SK-N-SH treated with all-trans-retinoic acid at 6 μM for 48 hours (cell line): ENCODE measurements around the gene C3.

Experiments used
- ATAC-seq: fragments of 200-7000 bp; cut with Tn5 transposase; 3 replicates; pipeline ENCODE4 v1.9.1; 2020; ENCODE audit warnings: mild to moderate bottlenecking, moderate library complexity
- ARNTL ChIP-seq: fragments of 450-650 bp; formaldehyde crosslinking; IDR thresholded peaks from 2 replicates; pipeline ENCODE4 v1.5.0; 2020; ENCODE audit warnings: low read depth, mild to moderate bottlenecking, moderate library complexity, borderline replicate concordance
- BACH2 ChIP-seq: fragments of 250-450 bp; sonication (Bioruptor Pico); IDR thresholded peaks from 2 replicates; pipeline ENCODE4 v1.9.0; 2021; ENCODE audit warnings: mild to moderate bottlenecking, borderline replicate concordance
- CSDC2 ChIP-seq: fragments of 250-450 bp; sonication (Bioruptor Pico); IDR thresholded peaks from 2 replicates; pipeline ENCODE4 v1.5.0; 2020; ENCODE audit warnings: mild to moderate bottlenecking, moderate library complexity
- ESRRG ChIP-seq: fragments of 250-450 bp; sonication (Bioruptor Pico); IDR thresholded peaks from 2 replicates; pipeline ENCODE4 v1.6.1; 2021; ENCODE audit warnings: mild to moderate bottlenecking
- GLIS3 ChIP-seq: fragments of 250-450 bp; sonication (Bioruptor Pico); IDR thresholded peaks from 2 replicates; pipeline ENCODE4 v1.5.0; 2020; ENCODE audit warnings: mild to moderate bottlenecking, moderate library complexity
- ISL1 ChIP-seq: fragments of 250-450 bp; sonication (Bioruptor Pico); IDR thresholded peaks from 2 replicates; pipeline ENCODE4 v2.1.2; 2022; ENCODE audit warnings: mild to moderate bottlenecking, moderate library complexity
- OSR1 ChIP-seq: fragments of 250-450 bp; sonication (Bioruptor Pico); IDR thresholded peaks from 2 replicates; pipeline ENCODE4 v1.8.0; 2022; ENCODE audit warnings: moderate library complexity, mild to moderate bottlenecking, inconsistent platforms
- PATZ1 ChIP-seq: fragments of 250-450 bp; sonication (Bioruptor Pico); IDR thresholded peaks from 2 replicates; pipeline ENCODE4 v1.8.0; 2020; ENCODE audit warnings: mild to moderate bottlenecking, moderate library complexity, borderline replicate concordance
- POU6F1 ChIP-seq: fragments of 250-450 bp; sonication (Bioruptor Pico); IDR thresholded peaks from 2 replicates; pipeline ENCODE4 v1.8.0; 2021; ENCODE audit warnings: low read depth, mild to moderate bottlenecking, moderate library complexity, borderline replicate concordance
- PPARA ChIP-seq: fragments of 250-450 bp; sonication (Bioruptor Pico); IDR thresholded peaks from 2 replicates; pipeline ENCODE4 v1.5.0; 2020; ENCODE audit warnings: mild to moderate bottlenecking, borderline replicate concordance
- RARB ChIP-seq: fragments of 250-450 bp; sonication (Bioruptor Pico); IDR thresholded peaks from 2 replicates; pipeline ENCODE4 v1.8.0; 2021; ENCODE audit warnings: mild to moderate bottlenecking, moderate library complexity
- SNAI2 ChIP-seq: fragments of 250-450 bp; sonication (Bioruptor Pico); IDR thresholded peaks from 2 replicates; pipeline ENCODE4 v1.5.0; 2020; ENCODE audit warnings: mild to moderate bottlenecking, moderate library complexity
- TOX ChIP-seq: fragments of 250-450 bp; sonication (Bioruptor Pico); IDR thresholded peaks from 2 replicates; pipeline ENCODE4 v1.8.0; 2021; ENCODE audit warnings: mild to moderate bottlenecking, moderate library complexity, borderline replicate concordance
- TSHZ2 ChIP-seq: fragments of 250-450 bp; sonication (Bioruptor Pico); IDR thresholded peaks from 2 replicates; pipeline ENCODE4 v1.5.0; 2020; ENCODE audit warnings: mild to moderate bottlenecking, moderate library complexity
- ZC3H10 ChIP-seq: fragments of 250-450 bp; sonication (Bioruptor Pico); IDR thresholded peaks from 2 replicates; pipeline ENCODE4 v1.5.1; 2021; ENCODE audit warnings: mild to moderate bottlenecking, moderate library complexity
- ZFP3 ChIP-seq: fragments of 250-450 bp; sonication (Bioruptor Pico); IDR thresholded peaks from 2 replicates; pipeline ENCODE4 v1.5.0; 2020; ENCODE audit warnings: mild to moderate bottlenecking, moderate library complexity
- ZFP30 ChIP-seq: fragments of 450-650 bp; formaldehyde crosslinking; IDR thresholded peaks from 2 replicates; pipeline ENCODE4 v1.5.0; 2022; ENCODE audit warnings: mild to moderate bottlenecking, moderate library complexity
- ZNF565 ChIP-seq: fragments of 450-650 bp; formaldehyde crosslinking; conservative IDR thresholded peaks from 2 replicates; pipeline ENCODE4 v1.5.0; 2020; ENCODE audit warnings: low read depth, mild to moderate bottlenecking, moderate library complexity
- ZNF70 ChIP-seq: fragments of 450-650 bp; formaldehyde crosslinking; IDR thresholded peaks from 2 replicates; pipeline ENCODE4 v1.5.0; 2020; ENCODE audit warnings: mild to moderate bottlenecking, moderate library complexity
- ZNF8 ChIP-seq: fragments of 450-650 bp; formaldehyde crosslinking; IDR thresholded peaks from 2 replicates; pipeline ENCODE4 v1.5.0; 2020; ENCODE audit warnings: mild to moderate bottlenecking, moderate library complexity

Gene C3

DNA sequence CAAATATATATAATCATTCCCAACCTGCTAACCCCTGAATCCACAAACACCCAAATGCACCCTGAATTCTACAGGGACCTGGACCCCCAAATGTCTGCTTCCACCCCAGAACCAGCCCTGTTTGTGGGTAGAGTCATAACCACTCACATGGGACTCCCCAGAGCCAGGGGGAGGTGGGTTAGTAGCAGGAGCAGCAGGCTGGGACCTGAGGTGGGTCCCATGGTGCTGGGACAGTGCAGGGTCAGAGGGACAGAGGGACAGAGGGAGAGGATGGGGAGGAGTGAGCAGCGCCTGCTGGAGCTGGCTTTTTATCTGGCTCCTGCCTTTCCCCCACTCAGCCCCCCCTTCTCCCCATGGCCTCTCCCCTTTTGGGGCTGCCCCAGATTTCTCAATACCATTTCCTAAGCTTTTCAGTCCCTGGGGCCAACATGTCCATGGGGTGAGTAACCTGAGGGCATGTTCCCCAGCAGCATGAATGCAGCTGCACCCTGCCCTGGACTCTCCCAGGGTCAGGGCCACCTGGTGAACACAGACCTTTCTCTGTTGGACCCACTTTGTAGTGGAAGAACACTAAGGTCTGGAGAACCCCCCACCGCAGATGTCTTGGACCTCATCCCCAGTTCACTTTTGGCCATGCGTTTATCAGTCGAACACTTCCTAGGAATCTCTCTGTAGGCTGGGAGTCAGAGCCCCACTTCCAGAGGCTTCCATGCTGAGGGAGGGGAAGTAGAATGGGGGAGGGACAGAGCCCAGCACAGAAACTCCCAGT is at the start of gene C3:
C3 (minus strand) TSS at position 282 of the 769 bp plus-strand sequence; CDS start at position 221, 61 bp downstream.
- TF ChIP-seq CSDC2 (CRISPR knock-in tag), result no peak
- TF ChIP-seq GLIS3, result no peak
- TF ChIP-seq TOX (CRISPR knock-in tag), result no peak
- no peak for TF ChIP-seq ISL1 (CRISPR knock-in tag)
- no peak for TF ChIP-seq PPARA (CRISPR knock-in tag)

GRCh38 chr19:6769006-6769619 is 48.7 kb upstream of the C3 start:
- TF ChIP-seq ISL1 (CRISPR knock-in tag), result no peak
- no peak for TF ChIP-seq TSHZ2
- no peak for TF ChIP-seq ZFP30
- no peak for TF ChIP-seq ZFP3 (CRISPR knock-in tag)
- no peak for TF ChIP-seq GLIS3
- TF ChIP-seq BACH2 (CRISPR knock-in tag), result no peak
- TF ChIP-seq OSR1 (CRISPR knock-in tag), result no peak
- ATAC-seq, result peak; percentile 61

More for the DNA sequence above, at the start of gene C3:
- ATAC-seq, result no peak

DNA sequence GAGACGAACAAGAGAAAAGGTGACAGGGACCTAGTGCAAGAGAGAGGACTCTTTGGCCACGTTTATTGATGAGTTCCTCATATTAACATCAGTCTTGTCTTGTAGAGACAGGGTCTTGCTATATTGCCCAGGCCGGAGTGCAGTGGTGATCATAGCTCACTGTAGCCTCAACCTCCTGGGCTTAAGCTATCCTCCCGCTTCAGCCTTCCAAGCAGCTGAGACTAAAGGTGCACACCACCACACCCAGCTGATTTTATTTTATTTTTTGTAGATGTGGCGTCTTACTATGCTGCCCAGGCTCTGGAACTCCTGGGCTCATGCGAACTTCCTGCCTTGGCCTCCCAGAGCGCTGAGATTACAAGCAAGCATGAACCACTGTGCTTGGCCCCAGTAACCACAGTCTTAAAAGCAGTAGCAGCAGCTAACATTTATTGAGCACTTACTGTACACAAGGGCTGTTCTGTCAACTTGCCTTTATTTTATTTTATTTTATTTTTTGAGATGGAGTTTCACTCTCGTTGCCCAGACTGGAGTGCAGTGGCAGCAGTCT is 47.9 kb upstream of the C3 start:
- ATAC-seq, result no peak
- TF ChIP-seq ZNF8 (CRISPR knock-in tag) (no peak), CSDC2 (CRISPR knock-in tag) (no peak)

- ATAC-seq, result peak; percentile 55
- TF ChIP-seq PATZ1, result no peak
- TF ChIP-seq ZC3H10 (CRISPR knock-in tag), result no peak
- TF ChIP-seq GLIS3, result no peak
- TF ChIP-seq PPARA (CRISPR knock-in tag), result no peak
- no peak for TF ChIP-seq ZFP30
- no peak for TF ChIP-seq ZFP3 (CRISPR knock-in tag)
- TF ChIP-seq CSDC2 (CRISPR knock-in tag), result no peak
- TF ChIP-seq POU6F1 (CRISPR knock-in tag), result no peak
- TF ChIP-seq ZNF8 (CRISPR knock-in tag), result no peak
- no peak for TF ChIP-seq ESRRG (CRISPR knock-in tag)
- no peak for TF ChIP-seq RARB (CRISPR knock-in tag)
- TF ChIP-seq TOX (CRISPR knock-in tag), result no peak
- TF ChIP-seq ARNTL (CRISPR knock-in tag), result no peak
- no peak for TF ChIP-seq SNAI2 (CRISPR knock-in tag)
- no peak for TF ChIP-seq ZNF565 (CRISPR knock-in tag)
- TF ChIP-seq ZNF70 (CRISPR knock-in tag), result no peak
- no peak for TF ChIP-seq TSHZ2
- TF ChIP-seq, all 23 proteins: peak for 0
These were observed 47.1 kb upstream of the C3 start, which contains the start of gene SH2D3A for GRCh38 chr19:6767357-6768235. SH2D3A (minus strand) TSS chr19:6767435; CDS start chr19:6763748, 3,687 bp downstream.
